PC-9 (cell line): ENCODE measurements around the gene IDNK. TPM values are rescaled to one million over a fixed set of nuclear protein-coding genes. Genes with fewer than 3 reads are reported as not detected.

Experiments used
- BruUV-seq: library from RNA; stranded (reverse); fragments of 400-500 nt; replicated peaks from 2 replicates; lab custom pipeline; 2021; lab: Mats Ljungman, UMichigan
- CTCF ChIA-PET: fragments of 300-600 bp; sonication (Branson Sonifier 250); formaldehyde crosslinking; loops from one replicate; lab custom pipeline; 2022; ENCODE audit warnings: antibody characterized with exemption; lab: Charles Lee
- POLR2A ChIA-PET: fragments of 300-600 bp; sonication (Branson Sonifier 250); formaldehyde crosslinking; loops from one replicate; lab custom pipeline; 2022; ENCODE audit warnings: antibody characterized with exemption; ENCODE audit not compliant: unreplicated experiment; lab: Charles Lee
- DNase-seq, 2 experiments: peaks; one replicate each; pipeline versions ENCODE4 v3.0.0 to v3.0.0-alpha.2; 2015 to 2022; ENCODE audit warnings: mixed read lengths in 1 of 2
- H2AFZ ChIP-seq: fragments of 200-600 bp; sonication (generic); 2 replicates; pipeline ENCODE4 v1.8.1; 2017; ENCODE audit warnings: antibody characterized with exemption
- H3F3A ChIP-seq: fragments of 200-600 bp; sonication (generic); 2 replicates; pipeline ENCODE4 v1.8.1; 2017; ENCODE audit warnings: antibody characterized with exemption, mild to moderate bottlenecking, low read depth; ENCODE audit not compliant: insufficient read depth
- H3K27ac ChIP-seq: fragments of 200-600 bp; sonication (generic); 2 replicates; pipeline ENCODE4 v1.6.1; 2016; ENCODE audit warnings: mixed run types
- H3K27me3 ChIP-seq: fragments of 200-600 bp; sonication (generic); 2 replicates; pipeline ENCODE4 v1.6.1; 2016; ENCODE audit warnings: low read depth, mixed run types; ENCODE audit not compliant: insufficient read depth
- H3K36me3 ChIP-seq: fragments of 200-600 bp; sonication (generic); 2 replicates; pipeline ENCODE4 v1.6.1; 2016; ENCODE audit warnings: low read depth, mixed run types
- H3K4me1 ChIP-seq: fragments of 200-600 bp; sonication (generic); replicated peaks from 2 replicates; pipeline ENCODE4 v1.6.1; 2016; ENCODE audit warnings: mixed run types; ENCODE audit not compliant: insufficient read depth
- H3K4me2 ChIP-seq: fragments of 200-600 bp; sonication (generic); 2 replicates; pipeline ENCODE4 v1.6.1; 2017; ENCODE audit warnings: mixed run types
- H3K4me3 ChIP-seq: fragments of 200-600 bp; sonication (generic); 2 replicates; pipeline ENCODE4 v1.6.1; 2016; ENCODE audit warnings: mixed run types
- H3K79me2 ChIP-seq: fragments of 200-600 bp; sonication (generic); 2 replicates; pipeline ENCODE4 v1.6.1; 2017; ENCODE audit warnings: low read depth, mixed run types
- H3K9me2 ChIP-seq: fragments of 200-600 bp; sonication (generic); 2 replicates; pipeline ENCODE4 v1.8.1; 2017; ENCODE audit warnings: mild to moderate bottlenecking; ENCODE audit not compliant: insufficient read depth
- H3K9me3 ChIP-seq: fragments of 200-600 bp; sonication (generic); 2 replicates; pipeline ENCODE4 v1.8.1; 2016; ENCODE audit warnings: low read depth; ENCODE audit not compliant: insufficient read depth
- H4K20me1 ChIP-seq: fragments of 200-600 bp; sonication (generic); 2 replicates; pipeline ENCODE4 v1.8.1; 2017; ENCODE audit not compliant: insufficient read depth
- EZH2 ChIP-seq: fragments of 200-600 bp; sonication (generic); IDR thresholded peaks from 2 replicates; pipeline ENCODE4 v1.8.0; 2017; ENCODE audit warnings: antibody characterized with exemption, low read depth
- intact Hi-C: fragments of 100-400 bp; cut with micrococcal nuclease; formaldehyde crosslinking; loops from one replicate; pipeline ENCODE4 v1.10.0; 2022; ENCODE audit not compliant: unreplicated experiment
- total RNA-seq: library from RNA; stranded (reverse); gene quantifications from 2 replicates; pipeline ENCODE4 v1.2.3, GENCODE V29; 2021
- TF ChIP-seq, protein P1 (sequence below): fragments of 200-600 bp; sonication (generic); conservative IDR thresholded peaks from 2 replicates; pipeline ENCODE4 v1.6.1; 2017; ENCODE audit warnings: mixed run types, antibody characterized with exemption, mild to moderate bottlenecking, moderate library complexity

Gene IDNK
- total RNA-seq, 1 experiment from 2014 or later = 1.7 TPM

- H3K4me1 ChIP-seq = no peaks in the 10 kb centered on the region
- no peak for TF ChIP-seq EZH2
- TF ChIP-seq, protein P1, sequence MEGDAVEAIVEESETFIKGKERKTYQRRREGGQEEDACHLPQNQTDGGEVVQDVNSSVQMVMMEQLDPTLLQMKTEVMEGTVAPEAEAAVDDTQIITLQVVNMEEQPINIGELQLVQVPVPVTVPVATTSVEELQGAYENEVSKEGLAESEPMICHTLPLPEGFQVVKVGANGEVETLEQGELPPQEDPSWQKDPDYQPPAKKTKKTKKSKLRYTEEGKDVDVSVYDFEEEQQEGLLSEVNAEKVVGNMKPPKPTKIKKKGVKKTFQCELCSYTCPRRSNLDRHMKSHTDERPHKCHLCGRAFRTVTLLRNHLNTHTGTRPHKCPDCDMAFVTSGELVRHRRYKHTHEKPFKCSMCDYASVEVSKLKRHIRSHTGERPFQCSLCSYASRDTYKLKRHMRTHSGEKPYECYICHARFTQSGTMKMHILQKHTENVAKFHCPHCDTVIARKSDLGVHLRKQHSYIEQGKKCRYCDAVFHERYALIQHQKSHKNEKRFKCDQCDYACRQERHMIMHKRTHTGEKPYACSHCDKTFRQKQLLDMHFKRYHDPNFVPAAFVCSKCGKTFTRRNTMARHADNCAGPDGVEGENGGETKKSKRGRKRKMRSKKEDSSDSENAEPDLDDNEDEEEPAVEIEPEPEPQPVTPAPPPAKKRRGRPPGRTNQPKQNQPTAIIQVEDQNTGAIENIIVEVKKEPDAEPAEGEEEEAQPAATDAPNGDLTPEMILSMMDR = no peak
- no peaks in the 10 kb centered on the region; the same call in none of the 2 replicates for H3F3A ChIP-seq
- no peak overlapping the region for H3K4me3 ChIP-seq
- no peak overlapping the region for H3K27ac ChIP-seq
- H3K79me2 ChIP-seq = no peaks in the 10 kb centered on the region
- H3K4me2 ChIP-seq = no peak overlapping the region
- H3K27me3 ChIP-seq = no peaks in the 10 kb centered on the region
- H4K20me1 ChIP-seq = no peaks in the 10 kb centered on the region
- H3K9me2 ChIP-seq = no peaks in the 10 kb centered on the region
- no peaks in the 10 kb centered on the region for H3K9me3 ChIP-seq
- ChIA-PET CTCF (interaction anchor here (0.7 kb wide), 1 partner anchor 91 kb away, joined by 6 read pairs; no protein-coding TSS in a partner anchor), POLR2A (no interaction called here)
- intact Hi-C loops = no loop called here
- H3K36me3 ChIP-seq = no peaks in the 10 kb centered on the region
- H2AFZ ChIP-seq = no peak overlapping the region
- DNase-seq = no peak
- BruUV-seq = no TSS peak
Measured at GRCh38 chr9:83642793-83643192, 19.9 kb downstream of the IDNK start.

- BruUV-seq = no TSS peak
- TF ChIP-seq EZH2 = no peak
- TF ChIP-seq, protein P1 = no peak
- ChIA-PET CTCF (no interaction called here), POLR2A (no interaction called here)
- no peaks in the 10 kb centered on the region for H3K36me3 ChIP-seq
- H3K4me3 ChIP-seq = no peak overlapping the region
- no peaks in the 10 kb centered on the region for H3K9me2 ChIP-seq
- no peak overlapping the region for H3K27ac ChIP-seq
- H3F3A ChIP-seq = peaks cover 4% of the 10 kb centered on the region; the same call in 1 of the 2 replicates
- DNase-seq = no peak
- H3K9me3 ChIP-seq = no peaks in the 10 kb centered on the region
- no peaks in the 10 kb centered on the region for H3K79me2 ChIP-seq
- H2AFZ ChIP-seq = no peak overlapping the region
- no peaks in the 10 kb centered on the region for H3K4me1 ChIP-seq
- no peaks in the 10 kb centered on the region for H3K27me3 ChIP-seq
- intact Hi-C loops = no loop called here
- H4K20me1 ChIP-seq = no peaks in the 10 kb centered on the region
- H3K4me2 ChIP-seq = no peak overlapping the region
Measured at GRCh38 chr9:83646500-83647239, 23.7 kb downstream of the IDNK start.

DNA sequence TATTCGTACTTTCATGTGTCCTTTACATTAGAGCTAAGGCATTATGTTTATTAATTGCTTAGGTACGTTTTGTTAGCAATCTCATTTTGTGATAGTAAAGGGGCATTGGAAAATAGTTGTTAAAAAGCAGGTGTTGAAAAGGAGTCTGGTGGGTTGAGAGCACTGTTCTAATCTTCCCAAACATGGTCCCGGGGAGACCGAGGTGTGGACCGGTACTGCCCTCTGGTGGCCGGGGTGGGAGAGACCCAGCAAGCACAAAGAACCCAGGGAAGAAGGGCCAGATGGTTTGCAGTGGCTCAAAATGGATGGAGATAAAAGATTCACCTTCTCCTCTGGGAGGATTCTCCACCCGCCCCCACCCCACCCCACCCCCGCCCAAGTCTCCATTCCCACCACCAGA, 26.1 kb downstream of the IDNK start:
- TF ChIP-seq, protein P1 = peak; percentile 78
- no peak for TF ChIP-seq EZH2
- H3K4me3 ChIP-seq = no peak overlapping the region
- intact Hi-C loops = loop anchor here (1.0 to 2.0 kb wide), 2 partner anchors 315 to 444 kb away; no protein-coding TSS in a partner anchor
- no peaks in the 10 kb centered on the region for H4K20me1 ChIP-seq
- ChIA-PET POLR2A (no interaction called here), CTCF (interaction anchor here (0.5 to 0.7 kb wide), 3 partner anchors 18 to 547 kb away, joined by 4 to 6 read pairs (median 4); partner anchors contain the start of gene IDNK)
- no peak overlapping the region for H2AFZ ChIP-seq
- no TSS peak for BruUV-seq
- peaks cover 4% of the 10 kb centered on the region; the same call in 1 of the 2 replicates for H3K36me3 ChIP-seq
- H3K9me3 ChIP-seq = no peaks in the 10 kb centered on the region
- H3K4me2 ChIP-seq = no peak overlapping the region
- H3K27me3 ChIP-seq = no peaks in the 10 kb centered on the region
- DNase-seq = peak in 1 of 2 experiments; percentile 65
- no peaks in the 10 kb centered on the region for H3K4me1 ChIP-seq
- H3K79me2 ChIP-seq = no peaks in the 10 kb centered on the region
- no peak overlapping the region for H3K27ac ChIP-seq
- no peaks in the 10 kb centered on the region for H3K9me2 ChIP-seq
- 0 out of 2 replicates have a peak, but pooled peaks cover 4% of the 10 kb centered on the region for H3F3A ChIP-seq
